HEK293 (cell line): ENCODE results near the gene GRM4.
A peak's percentile ranks its signal among the peaks of the same experiment; 100 is the strongest.

Experiments
- CTCF ChIA-PET: fragments of 350-600 bp; formaldehyde crosslinking; extraction: SDS; loops from one replicate; lab custom pipeline; 2021; ENCODE audit warnings: antibody characterized with exemption; lab: Yijun Ruan, JAX
- POLR2A ChIA-PET: fragments of 300-600 bp; formaldehyde crosslinking; extraction: SDS; loops from one replicate; lab custom pipeline; 2020; ENCODE audit warnings: antibody characterized with exemption, inconsistent platforms; lab: Yijun Ruan, JAX
- H3K27ac ChIP-seq: fragments of 200-500 bp; sonication (Bioruptor generic); 2 replicates; pipeline ENCODE4 v1.5.1; 2014; ENCODE audit warnings: low read depth, low read length, control low read depth, inconsistent platforms; ENCODE audit errors: extremely low read depth
- H3K36me3 ChIP-seq, 2 experiments: fragments of 200-500 bp in 1 of 2; sonication (Bioruptor generic) in 1 of 2; 1 replicate in 1 of 2; 2 replicates in 1 of 2; pipeline ENCODE4 v1.5.1; 2014 to 2017; ENCODE audit warnings: inconsistent platforms in 2 of 2, low read length in 2 of 2; ENCODE audit not compliant: control insufficient read depth in 2 of 2, insufficient read depth in 1 of 2
- H3K4me1 ChIP-seq: fragments of 200-500 bp; sonication (Bioruptor generic); 2 replicates; pipeline ENCODE4 v1.5.1; 2014; ENCODE audit warnings: mild to moderate bottlenecking, low read length, inconsistent platforms; ENCODE audit not compliant: control insufficient read depth, insufficient read depth
- H3K4me3 ChIP-seq: 2 replicates; pipeline ENCODE4 v1.5.1; 2011; ENCODE audit warnings: low read depth, mild to moderate bottlenecking, control low read depth, low read length, moderate library complexity
- H3K9me3 ChIP-seq: fragments of 200-500 bp; sonication (Bioruptor generic); 2 replicates; pipeline ENCODE4 v1.5.1; 2014; ENCODE audit warnings: low read depth, low read length, inconsistent platforms; ENCODE audit not compliant: control insufficient read depth, insufficient read depth
- HOXC10 ChIP-seq: sonication (generic); formaldehyde crosslinking; IDR thresholded peaks from 2 replicates; pipeline ENCODE4 v1.8.1; 2023; ENCODE audit warnings: mild to moderate bottlenecking, missing genetic modification reagents
- PATZ1 ChIP-seq: fragments of 450-650 bp; formaldehyde crosslinking; IDR thresholded peaks from 2 replicates; pipeline ENCODE4 v1.5.1; 2016; ENCODE audit warnings: missing biosample characterization, missing genetic modification characterization
- REST ChIP-seq: fragments of 450-650 bp; formaldehyde crosslinking; IDR thresholded peaks from 2 replicates; pipeline ENCODE4 v1.5.1; 2016; ENCODE audit warnings: missing biosample characterization, missing genetic modification characterization
- ZBTB6 ChIP-seq: fragments of 450-650 bp; formaldehyde crosslinking; IDR thresholded peaks from 2 replicates; pipeline ENCODE4 v1.5.1; 2017; ENCODE audit warnings: missing biosample characterization, missing genetic modification characterization
- ZNF19 ChIP-seq: fragments of 450-650 bp; formaldehyde crosslinking; IDR thresholded peaks from 2 replicates; pipeline ENCODE4; 2016; ENCODE audit warnings: missing biosample characterization, missing genetic modification characterization, low read depth
- ZNF214 ChIP-seq: fragments of 450-650 bp; formaldehyde crosslinking; IDR thresholded peaks from 2 replicates; pipeline ENCODE4 v1.5.1; 2017; ENCODE audit warnings: missing biosample characterization, mild to moderate bottlenecking, missing genetic modification characterization, borderline replicate concordance
- ZNF362 ChIP-seq: fragments of 450-650 bp; formaldehyde crosslinking; IDR thresholded peaks from 2 replicates; pipeline ENCODE4 v1.5.1; 2016; ENCODE audit warnings: missing biosample characterization, missing genetic modification characterization
- ZNF394 ChIP-seq: fragments of 450-650 bp; formaldehyde crosslinking; IDR thresholded peaks from 2 replicates; pipeline ENCODE4 v1.5.1; 2016; ENCODE audit warnings: missing biosample characterization, missing genetic modification characterization, mild to moderate bottlenecking, moderate library complexity, borderline replicate concordance
- ZNF404 ChIP-seq: fragments of 450-650 bp; formaldehyde crosslinking; IDR thresholded peaks from 2 replicates; pipeline ENCODE4 v1.5.1; 2017; ENCODE audit warnings: missing biosample characterization, missing genetic modification characterization
- ZNF623 ChIP-seq: fragments of 450-650 bp; formaldehyde crosslinking; IDR thresholded peaks from 2 replicates; pipeline ENCODE4 v1.5.1; 2016; ENCODE audit warnings: missing biosample characterization, missing genetic modification characterization
- ZNF692 ChIP-seq: fragments of 450-650 bp; formaldehyde crosslinking; IDR thresholded peaks from 2 replicates; pipeline ENCODE4 v1.5.1; 2016; ENCODE audit warnings: missing biosample characterization, missing genetic modification characterization
- ZNF768 ChIP-seq: fragments of 450-650 bp; formaldehyde crosslinking; IDR thresholded peaks from 2 replicates; pipeline ENCODE4 v1.5.1; 2018; ENCODE audit warnings: missing biosample characterization, mild to moderate bottlenecking, missing genetic modification characterization
- ZNF837 ChIP-seq: fragments of 450-650 bp; formaldehyde crosslinking; IDR thresholded peaks from 2 replicates; pipeline ENCODE4 v1.5.1; 2016; ENCODE audit warnings: missing biosample characterization, missing genetic modification characterization

The GRM4 gene

GRCh38 chr6:33983721-33984465, 162.0 kb downstream of the GRM4 start (continued):
- TF ChIP-seq PATZ1 = no peak
- no peak for TF ChIP-seq ZNF362 (tag by site-specific recombination)
- TF ChIP-seq ZNF394 = no peak
- no peak for TF ChIP-seq HOXC10 (CRISPR knock-in tag)
- no peak for TF ChIP-seq ZNF404 (tag by site-specific recombination)
- no peak for TF ChIP-seq ZNF692

- Histone ChIP-seq H3K27ac (no peak overlapping the region), H3K4me1 (0 out of 2 replicates have a peak, but pooled peaks cover 3% of the 10 kb centered on the region), H3K4me3 (no peak overlapping the region), H3K36me3 (no peaks in the 10 kb centered on the region), H3K9me3 (no peaks in the 10 kb centered on the region)
- ChIA-PET CTCF (interaction anchor here (0.7 to 1.0 kb wide), 4 partner anchors 16 to 216 kb away, joined by 3 to 4 read pairs (median 3); no protein-coding TSS in a partner anchor), POLR2A (interaction anchor here (0.5 kb wide), 1 partner anchor 104 kb away, joined by 3 read pairs; no protein-coding TSS in a partner anchor)
- TF ChIP-seq PATZ1 = no peak
- TF ChIP-seq REST (tag by site-specific recombination) = peak; percentile 83
- TF ChIP-seq, all 188 proteins: peak for 1
Measured at GRCh38 chr6:33983109-33983716, 162.7 kb downstream of the GRM4 start.

GRCh38 chr6:33981861-33982260, 164.0 kb downstream of the GRM4 start:
- no peak overlapping the region for H3K27ac ChIP-seq
- H3K4me1 ChIP-seq = no peaks in the 10 kb centered on the region
- H3K36me3 ChIP-seq = no peaks in the 10 kb centered on the region
- no peak overlapping the region for H3K4me3 ChIP-seq
- TF ChIP-seq ZBTB6 (tag by site-specific recombination) (no peak), ZNF19 (tag by site-specific recombination) (no peak), ZNF214 (tag by site-specific recombination) (no peak), ZNF623 (tag by site-specific recombination) (no peak), ZNF837 (tag by site-specific recombination) (no peak), ZNF768 (no peak)
- no peaks in the 10 kb centered on the region for H3K9me3 ChIP-seq
- POLR2A ChIA-PET = no interaction called here
- CTCF ChIA-PET = interaction anchor here (0.6 kb wide), 1 partner anchor 36 kb away, joined by 3 read pairs; no protein-coding TSS in a partner anchor
